ENCODE measurements around the gene GPR42.

The GPR42 gene

GRCh38 chr19:35370722-35371121, at the start of gene GPR42:
Gene GPR42 (plus strand): TSS chr19:35371068. CDS start chr19:35371360, 292 bp downstream.
- DNase-seq, result no peak

GRCh38 chr19:35321291-35321690, 49.6 kb upstream of the GPR42 start:
- no peak for DNase-seq

- DNase-seq, result no peak
Measured at GRCh38 chr19:35322014-35322413, 48.9 kb upstream of the GPR42 start.

- no peak for DNase-seq
Measured at GRCh38 chr19:35327642-35328041, 43.2 kb upstream of the GPR42 start.

GRCh38 chr19:35328851-35329285, 42.0 kb upstream of the GPR42 start, which contains the start of gene CD22:
Gene CD22 (plus strand): TSS chr19:35329187. CDS start chr19:35332041, 2,854 bp downstream.
- no peak for DNase-seq

- DNase-seq, result no peak
Measured at GRCh38 chr19:35329323-35329722, 41.5 kb upstream of the GPR42 start.

DNA sequence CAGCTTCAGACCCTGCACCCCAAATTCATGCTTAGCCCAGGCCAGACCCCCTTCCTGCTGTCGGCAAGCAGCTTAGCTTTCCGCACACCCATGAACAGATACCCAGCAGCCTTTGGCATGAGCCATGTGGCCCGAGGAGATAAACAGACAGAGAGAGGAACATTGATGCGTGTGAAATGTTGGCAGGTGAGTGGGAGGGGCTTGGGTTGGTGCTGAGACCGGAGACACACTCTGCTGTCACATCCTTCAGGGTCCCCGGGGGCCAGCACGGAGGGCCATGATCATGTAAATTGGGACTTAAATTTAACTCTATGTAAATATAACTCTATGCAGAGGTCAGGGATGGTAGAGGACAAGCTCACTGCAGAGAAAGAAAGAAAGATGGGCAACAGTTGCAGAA, 40.4 kb upstream of the GPR42 start:
- DNase-seq, result no peak

GRCh38 chr19:35331551-35332214, 39.2 kb upstream of the GPR42 start:
- DNase-seq, result no peak

DNA sequence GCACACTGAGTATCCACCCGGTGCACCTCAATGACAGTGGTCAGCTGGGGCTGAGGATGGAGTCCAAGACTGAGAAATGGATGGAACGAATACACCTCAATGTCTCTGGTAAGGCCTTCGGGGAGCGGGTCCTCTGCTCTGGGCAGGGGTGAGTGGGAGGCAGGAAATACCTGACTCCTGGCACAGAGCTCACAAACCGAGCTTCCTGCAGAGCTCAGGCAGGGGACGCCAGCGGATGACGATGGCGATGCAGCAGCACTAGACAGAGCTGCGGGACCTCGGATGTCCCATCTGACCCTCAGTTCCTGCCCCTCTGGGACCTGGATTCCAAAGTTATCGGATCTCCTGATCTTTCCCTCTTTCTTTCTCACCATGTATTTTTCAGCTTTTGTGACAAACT, 38.1 kb upstream of the GPR42 start:
- no peak for DNase-seq

GRCh38 chr19:35334144-35334753, 36.6 kb upstream of the GPR42 start:
- DNase-seq, result no peak

- no peak for DNase-seq
Measured at GRCh38 chr19:35336166-35336955, 34.5 kb upstream of the GPR42 start.

DNA sequence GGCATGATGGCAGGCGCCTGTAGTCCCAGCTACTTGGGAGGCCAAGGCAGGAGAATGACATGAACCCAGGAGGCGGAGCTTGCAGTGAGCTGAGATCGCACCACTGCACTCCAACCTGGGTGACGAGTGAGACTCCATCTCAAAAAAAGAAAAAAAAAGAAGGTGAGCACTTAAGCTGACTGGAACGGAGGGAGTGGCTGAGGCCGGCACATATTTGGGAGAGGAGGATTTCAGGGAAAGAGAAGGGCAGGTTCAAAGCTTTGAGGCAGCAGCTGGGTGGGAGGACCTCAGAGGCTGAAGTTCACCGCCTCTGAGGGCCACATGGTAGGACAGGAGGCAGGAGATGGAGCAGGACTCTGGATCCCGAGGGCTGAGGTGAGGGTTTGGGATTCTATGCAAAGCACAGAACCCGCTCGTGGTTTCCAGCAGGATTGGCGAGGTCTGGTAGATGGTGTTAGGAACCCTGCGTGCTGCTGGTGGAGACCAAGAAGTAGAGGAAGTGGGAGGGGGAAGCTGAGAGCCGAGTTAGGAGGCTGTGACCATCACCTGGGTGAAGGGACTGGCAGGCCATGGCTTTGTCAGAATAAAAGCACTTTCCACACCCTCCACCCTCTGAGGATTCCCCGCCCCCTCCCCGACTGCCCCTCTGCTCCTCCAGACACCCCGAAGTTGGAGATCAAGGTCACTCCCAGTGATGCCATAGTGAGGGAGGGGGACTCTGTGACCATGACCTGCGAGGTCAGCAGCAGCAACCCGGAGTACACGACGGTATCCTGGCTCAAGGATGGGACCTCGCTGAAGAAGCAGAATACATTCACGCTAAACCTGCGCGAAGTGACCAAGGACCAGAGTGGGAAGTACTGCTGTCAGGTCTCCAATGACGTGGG, 33.5 kb upstream of the GPR42 start:
- DNase-seq, result no peak

DNA sequence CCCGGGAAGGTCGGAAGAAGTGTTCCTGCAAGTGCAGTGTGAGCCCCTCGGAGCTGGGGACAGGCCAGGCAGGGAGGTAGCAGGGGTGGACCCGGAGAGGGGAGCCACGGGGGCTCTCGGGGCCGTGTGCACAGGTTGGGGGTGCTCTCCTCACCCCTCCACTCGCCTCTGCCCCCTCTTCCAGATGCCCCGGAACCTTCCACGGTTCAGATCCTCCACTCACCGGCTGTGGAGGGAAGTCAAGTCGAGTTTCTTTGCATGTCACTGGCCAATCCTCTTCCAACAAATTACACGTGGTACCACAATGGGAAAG, 32.9 kb upstream of the GPR42 start:
- no peak for DNase-seq

- DNase-seq, result no peak
Measured at GRCh38 chr19:35340431-35340830, 30.4 kb upstream of the GPR42 start.

- DNase-seq, result no peak
Measured at GRCh38 chr19:35341006-35341405, 29.9 kb upstream of the GPR42 start.

- no peak for DNase-seq
Measured at GRCh38 chr19:35341565-35342225, 29.2 kb upstream of the GPR42 start.

DNA sequence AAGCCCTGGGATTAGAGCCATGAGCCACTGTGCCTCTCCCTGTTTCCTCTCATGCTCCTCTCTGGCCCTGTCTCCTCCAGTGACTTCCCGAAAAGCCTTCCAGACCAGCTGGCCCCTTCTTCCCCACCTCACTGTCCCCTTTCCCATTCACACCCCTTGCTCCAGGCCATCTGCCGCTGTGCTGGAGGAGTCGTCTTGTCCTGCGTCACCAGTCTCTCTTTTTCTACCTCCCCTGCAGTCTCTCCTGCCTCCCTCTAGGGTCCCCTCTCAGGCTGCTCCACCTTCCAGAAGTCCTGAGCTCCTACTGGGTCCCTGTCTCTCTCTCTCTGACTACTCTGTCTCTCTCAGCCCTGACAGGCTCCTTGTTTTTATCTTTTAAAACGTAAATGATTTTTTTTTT, 28.4 kb upstream of the GPR42 start:
- no peak for DNase-seq

DNA sequence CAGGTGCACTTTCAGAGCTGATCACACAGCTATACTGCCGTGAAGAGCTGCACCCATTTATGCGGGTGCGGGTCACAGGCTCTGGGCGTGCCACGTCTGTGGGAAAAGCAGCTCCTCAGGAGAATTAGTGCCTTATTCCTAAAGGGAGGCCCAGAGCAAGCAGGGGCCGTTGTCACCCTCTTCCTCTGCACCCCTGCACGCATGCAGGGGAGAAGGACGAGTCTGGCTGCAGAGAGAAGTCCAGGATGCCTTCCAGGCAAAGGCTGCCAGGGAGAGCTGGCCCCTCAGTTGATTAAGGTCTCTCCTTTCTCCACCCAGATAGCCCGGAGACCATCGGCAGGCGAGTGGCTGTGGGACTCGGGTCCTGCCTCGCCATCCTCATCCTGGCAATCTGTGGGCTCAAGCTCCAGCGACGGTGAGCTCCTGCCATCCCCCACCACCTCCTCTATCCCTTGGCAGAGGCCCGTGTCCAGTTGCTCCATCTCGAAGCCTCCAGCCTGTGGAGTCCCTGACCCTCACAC, 26.3 kb upstream of the GPR42 start:
- DNase-seq, result no peak

DNA sequence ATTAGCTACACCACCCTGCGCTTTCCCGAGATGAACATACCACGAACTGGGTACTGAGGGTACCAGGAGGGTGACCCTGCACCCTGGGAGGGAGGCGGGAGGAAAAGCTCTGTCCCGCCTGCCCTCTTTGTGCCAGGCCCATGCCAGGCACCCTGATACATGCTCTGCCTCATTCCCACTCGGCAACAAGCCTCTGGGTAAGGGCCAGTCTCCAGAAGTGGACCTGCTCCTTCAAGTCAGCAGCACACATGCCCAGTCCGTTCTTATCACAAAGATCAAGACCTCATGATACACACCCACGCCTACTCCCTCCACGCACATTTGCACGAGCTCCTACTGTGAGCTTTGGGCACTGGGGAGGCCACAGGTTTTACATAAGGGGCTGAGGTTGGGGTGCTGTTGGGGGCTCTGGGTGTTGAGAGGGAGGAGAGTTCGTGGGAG, 25.2 kb upstream of the GPR42 start:
- DNase-seq, result no peak

- no peak for DNase-seq
Measured at GRCh38 chr19:35346193-35347052, 24.4 kb upstream of the GPR42 start.
